Sciatic nerve (tissue), 2 donors: ENCODE data around the gene ATP2C2. TPM values are rescaled to one million over a fixed set of nuclear protein-coding genes. Genes with fewer than 3 reads are reported as not detected.

Experiments used
- ATAC-seq: fragments of 200-7000 bp; cut with Tn5 transposase; one replicate; pipeline ENCODE4 v1.9.1; 2020; ENCODE audit warnings: mild to moderate bottlenecking, moderate library complexity
- DNase-seq: peaks from one replicate; pipeline ENCODE4 v3.0.0-alpha.2; 2020; ENCODE audit warnings: low spot score
- intact Hi-C: fragments of 100-400 bp; cut with DNase I; formaldehyde crosslinking; loops from one replicate; pipeline ENCODE4 v1.14.2; 2022
- total RNA-seq: library from RNA; stranded (reverse); fragmentation: NEBNext Ultra II Directional; extraction: Animal tissue kit (Norgen Biotek cat#: 25700); gene quantifications from one replicate; pipeline ENCODE4 v1.2.1, GENCODE V29; 2021
- donor health status: DM: no; HTN: no; CAD: no.
- donor health status: DM: no; HTN: no; CAD: no.

The ATP2C2 gene
- total RNA-seq, 1 donor from 2014 or later: 0.58 TPM

DNA sequence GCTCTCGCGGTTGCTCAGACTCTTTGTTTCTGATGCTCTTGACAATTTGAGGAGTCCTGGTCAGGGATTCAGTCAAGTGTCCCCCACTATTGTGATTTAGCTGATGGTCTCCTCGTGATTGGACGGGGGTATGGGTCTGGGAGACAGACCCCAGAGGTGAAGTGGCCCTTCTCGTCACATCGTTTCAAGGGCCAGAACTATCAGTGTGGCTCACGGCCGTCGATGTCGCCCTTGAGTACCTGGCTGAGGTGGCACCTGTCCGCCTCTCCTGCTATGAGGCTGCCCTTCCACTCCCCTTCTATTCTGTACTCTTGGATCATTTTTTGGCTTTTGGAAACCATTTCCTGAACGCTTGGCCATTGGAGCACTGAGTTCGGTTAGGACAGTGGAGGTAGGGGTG, 143.5 kb downstream of the ATP2C2 start:
- peak; percentile 53 for DNase-seq
- intact Hi-C loops: loop anchor here (2.0 to 10.0 kb wide), 2 partner anchors 107 to 203 kb away; partner anchors contain the start of gene COTL1
- ATAC-seq: no peak

GRCh38 chr16:84513123-84513522, 144.8 kb downstream of the ATP2C2 start:
- ATAC-seq: no peak
- intact Hi-C loops: loop anchor here (2.0 to 10.0 kb wide), 2 partner anchors 106 to 202 kb away; partner anchors contain the start of gene COTL1

DNA sequence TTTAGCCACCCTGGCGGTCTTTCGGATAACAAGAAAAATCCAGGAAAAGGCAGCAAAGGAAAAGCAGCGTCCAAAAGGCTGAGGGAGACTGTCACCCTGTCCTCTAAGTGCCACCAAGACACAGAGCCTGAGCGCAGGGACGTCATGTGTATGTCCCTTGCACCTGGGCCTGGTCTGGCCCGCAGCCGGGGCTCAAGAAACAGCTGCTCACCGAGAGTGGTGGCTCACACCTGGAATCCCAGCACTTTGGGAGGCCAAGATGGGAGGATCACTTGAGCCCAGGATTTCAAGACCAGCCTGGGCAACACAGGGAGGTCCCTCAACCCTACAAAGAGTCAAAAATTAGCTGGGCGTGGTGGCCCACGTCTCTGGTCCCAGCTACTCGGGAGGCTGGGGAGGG, 145.3 kb downstream of the ATP2C2 start:
- ATAC-seq: no peak
- DNase-seq: peak; percentile 42
- intact Hi-C loops: loop anchor here (2.0 to 10.0 kb wide), 2 partner anchors 105 to 201 kb away; partner anchors contain the start of gene COTL1

More at GRCh38 chr16:84513123-84513522, 144.8 kb downstream of the ATP2C2 start:
- no peak for DNase-seq

Other genes with a start within 250 kb of the ATP2C2 start
- gene HSDL1, start 223.4 kb upstream of the ATP2C2 start, total RNA-seq: 31.3 TPM
- gene DNAAF1, start 223.2 kb upstream of the ATP2C2 start, total RNA-seq: 1.4 TPM
- gene TAF1C, start 181.5 kb upstream of the ATP2C2 start, total RNA-seq: 43.2 TPM
- gene ADAD2, start 177.4 kb upstream of the ATP2C2 start, total RNA-seq: not detected
- gene KCNG4, start 128.5 kb upstream of the ATP2C2 start, total RNA-seq: not detected
- 31.6 TPM for gene WFDC1, start 73.7 kb upstream of the ATP2C2 start, total RNA-seq
- gene MEAK7, start 136.1 kb downstream of the ATP2C2 start, total RNA-seq: 21.8 TPM
- 77.9 TPM for gene COTL1, start 249.5 kb downstream of the ATP2C2 start, total RNA-seq